Measurements from ENCODE around the gene IL12RB2. TPM values are rescaled to one million over a fixed set of nuclear protein-coding genes. Genes with fewer than 3 reads are reported as not detected.

The IL12RB2 gene
- total and polyA plus RNA-seq, 2 donors (not counting 3 experiments of a cell fraction or from before 2014, with no cell fraction given): 0.42 TPM; not detected in 1

DNA sequence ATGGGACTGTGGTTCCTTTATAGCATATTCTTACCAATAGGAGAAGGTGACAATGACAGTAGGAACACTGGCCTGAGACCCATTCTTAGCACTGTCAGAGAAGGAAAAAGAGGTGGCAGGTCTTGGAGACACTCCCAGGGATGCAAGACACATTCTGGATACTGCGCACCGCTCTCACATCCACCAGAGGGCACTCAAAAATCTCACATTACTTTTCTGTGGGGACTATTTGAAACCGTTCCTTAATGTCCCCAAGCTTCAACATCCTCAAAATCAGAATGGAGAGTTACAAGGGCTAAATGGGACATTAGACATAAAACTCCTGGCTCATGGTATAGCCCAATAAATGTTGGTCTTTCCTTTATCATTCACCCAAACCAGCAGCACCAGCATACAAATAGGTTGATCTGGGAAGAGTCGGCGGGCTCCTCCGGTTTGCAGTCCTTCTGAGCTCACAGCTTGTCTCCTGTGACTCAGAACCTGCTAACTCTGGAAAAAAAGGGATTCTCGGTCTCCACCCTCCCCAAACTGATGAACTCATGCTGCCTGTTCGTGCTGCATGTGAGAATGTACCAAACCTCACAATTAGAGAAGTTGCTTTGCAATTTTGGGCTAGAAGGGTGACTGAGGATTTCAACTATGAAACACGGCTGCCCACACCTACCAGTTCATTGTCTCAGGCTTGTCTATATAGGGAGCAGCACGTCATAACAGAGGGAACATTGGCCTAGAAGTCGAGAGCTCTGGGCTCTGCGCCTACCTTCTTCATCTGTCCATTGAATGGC, 40.2 kb downstream of the IL12RB2 start:
- BruUV-seq (replicated peaks): no TSS peak
- Histone ChIP-seq H3K9me1 (replicated peaks; ENCODE audit: control insufficient read depth, extremely low read depth, insufficient read depth, low read length) (no peaks in the 10 kb centered on the region), H3K36me3 (ENCODE audit: control insufficient read depth in 2 of 2, extremely low read depth in 1 of 2, insufficient read depth in 2 of 2, low read length in 2 of 2) (no peaks in the 10 kb centered on the region), H3K27me3 (ENCODE audit: control insufficient read depth in 2 of 2, insufficient read depth in 2 of 2, low read length in 2 of 2) (peaks cover 0 to 10% of the 10 kb centered on the region in 2 experiments), H3K79me2 (ENCODE audit: control insufficient read depth, insufficient read depth, low read length) (no peaks in the 10 kb centered on the region), H2AFZ (ENCODE audit: low read depth, low read length) (no peak overlapping the region), H3K27ac (ENCODE audit: insufficient read depth, low read depth, low read length) (no peak overlapping the region), H3K9me3 (replicated peaks; ENCODE audit: control insufficient read depth, insufficient read depth, low read length) (no peaks in the 10 kb centered on the region), H4K20me1 (replicated peaks; ENCODE audit: control insufficient read depth, extremely low read depth, insufficient read depth, low read length) (no peaks in the 10 kb centered on the region), H3K4me2 (ENCODE audit: insufficient read depth, low read length) (no peak overlapping the region), H3K9ac (replicated peaks; ENCODE audit: extremely low read depth, insufficient read depth, low read length) (no peak overlapping the region), H3K4me1 (ENCODE audit: control insufficient read depth, extremely low read depth, insufficient read depth, low read length) (no peaks in the 10 kb centered on the region), H3K4me3 (replicated peaks in 1 of 3; ENCODE audit: insufficient read depth in 1 of 3, low read depth in 1 of 3, low read length in 3 of 3) (no peak overlapping the region)
- intact Hi-C loops (cut with micrococcal nuclease): loop anchor here (1.0 kb wide), 4 partner anchors 81 to 152 kb away; no protein-coding TSS in a partner anchor
- TF ChIP-seq GATA2 (IDR thresholded peaks at IDR 0.05; ENCODE audit: insufficient read depth, insufficient read length, low read depth, low read length) (no peak), POLR2AphosphoS5 (IDR thresholded peaks at IDR 0.05; ENCODE audit: insufficient read depth, low read depth, low read length) (no peak), FOS (IDR thresholded peaks at IDR 0.05; ENCODE audit: borderline replicate concordance, insufficient read depth, low read length) (no peak), MAX (IDR thresholded peaks at IDR 0.05; ENCODE audit: insufficient read depth, insufficient read length) (no peak)
- TF ChIP-seq, protein P1, sequence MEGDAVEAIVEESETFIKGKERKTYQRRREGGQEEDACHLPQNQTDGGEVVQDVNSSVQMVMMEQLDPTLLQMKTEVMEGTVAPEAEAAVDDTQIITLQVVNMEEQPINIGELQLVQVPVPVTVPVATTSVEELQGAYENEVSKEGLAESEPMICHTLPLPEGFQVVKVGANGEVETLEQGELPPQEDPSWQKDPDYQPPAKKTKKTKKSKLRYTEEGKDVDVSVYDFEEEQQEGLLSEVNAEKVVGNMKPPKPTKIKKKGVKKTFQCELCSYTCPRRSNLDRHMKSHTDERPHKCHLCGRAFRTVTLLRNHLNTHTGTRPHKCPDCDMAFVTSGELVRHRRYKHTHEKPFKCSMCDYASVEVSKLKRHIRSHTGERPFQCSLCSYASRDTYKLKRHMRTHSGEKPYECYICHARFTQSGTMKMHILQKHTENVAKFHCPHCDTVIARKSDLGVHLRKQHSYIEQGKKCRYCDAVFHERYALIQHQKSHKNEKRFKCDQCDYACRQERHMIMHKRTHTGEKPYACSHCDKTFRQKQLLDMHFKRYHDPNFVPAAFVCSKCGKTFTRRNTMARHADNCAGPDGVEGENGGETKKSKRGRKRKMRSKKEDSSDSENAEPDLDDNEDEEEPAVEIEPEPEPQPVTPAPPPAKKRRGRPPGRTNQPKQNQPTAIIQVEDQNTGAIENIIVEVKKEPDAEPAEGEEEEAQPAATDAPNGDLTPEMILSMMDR (IDR thresholded peaks at IDR 0.05; ENCODE audit: extremely low read depth in 1 of 2, insufficient read depth in 1 of 2, low read depth in 1 of 2, low read length in 2 of 2): peak; percentile 74 to 76
- CTCF ChIA-PET: interaction anchor here (0.6 to 5.8 kb wide), 21 partner anchors 9 to 175 kb away, joined by 3 to 124 read pairs (median 4); partner anchors contain the start of gene SERBP1
- DNase-seq (ENCODE audit: low read depth, low spot score): peak; percentile 57
- dilution Hi-C loops (cut with MboI; ENCODE audit: extremely low pct_ligation_motif_present, low sequenced_read_pairs): no loop called here
- FAIRE-seq: peak; percentile 63
- POLR2A ChIA-PET: no interaction called here

All from endothelial cell of umbilical vein (primary cell).